Measurements from ENCODE around the gene MYG1. TPM values are rescaled to one million over a fixed set of nuclear protein-coding genes. Genes with fewer than 3 reads are reported as not detected.

MYG1 gene
- total RNA-seq, 1 donor from 2014 or later = 39.5 TPM

Other genes with a start within 250 kb of the MYG1 start
- 11.1 TPM for gene TNS2, start 249.6 kb upstream of the MYG1 start, total RNA-seq
- 29.6 TPM for gene SPRYD3, start 220.3 kb upstream of the MYG1 start, total RNA-seq
- gene IGFBP6, start 202.0 kb upstream of the MYG1 start, total RNA-seq = 6.2 TPM
- gene SOAT2, start 196.2 kb upstream of the MYG1 start, total RNA-seq = not detected
- gene ZNF740, start 119.0 kb upstream of the MYG1 start, total RNA-seq = 19.7 TPM
- 26.0 TPM for gene CSAD, start 118.8 kb upstream of the MYG1 start, total RNA-seq
- not detected for gene ITGB7, start 92.4 kb upstream of the MYG1 start, total RNA-seq
- 7.6 TPM for gene RARG, start 67.5 kb upstream of the MYG1 start, total RNA-seq
- gene ESPL1, start 31.4 kb upstream of the MYG1 start, total RNA-seq = 1.7 TPM
- 423 TPM for gene PFDN5, start 4.2 kb upstream of the MYG1 start, total RNA-seq
- gene AAAS, start 21.9 kb downstream of the MYG1 start, total RNA-seq = 28.9 TPM
- not detected for gene SP7, start 36.7 kb downstream of the MYG1 start, total RNA-seq
- 14.8 TPM for gene SP1, start 80.5 kb downstream of the MYG1 start, total RNA-seq
- gene AMHR2, start 124.2 kb downstream of the MYG1 start, total RNA-seq = not detected
- gene PRR13, start 142.0 kb downstream of the MYG1 start, total RNA-seq = 5.9 TPM
- gene PCBP2, start 152.4 kb downstream of the MYG1 start, total RNA-seq = 181 TPM
- 30.9 TPM for gene MAP3K12, start 199.8 kb downstream of the MYG1 start, total RNA-seq
- gene TARBP2, start 201.6 kb downstream of the MYG1 start, total RNA-seq = 28.1 TPM
- gene NPFF, start 207.8 kb downstream of the MYG1 start, total RNA-seq = not detected

Measured in occipital lobe (tissue), 1 donor.